HG03175 (cell line): ENCODE measurements around the gene C17orf50.

Source experiments
- ATAC-seq: cut with Tn5 transposase; IDR thresholded peaks from one replicate; pipeline ENCODE4 v1.9.1; 2021; ENCODE audit warnings: mild to moderate bottlenecking, moderate library complexity; ENCODE audit not compliant: unreplicated experiment

Gene C17orf50

DNA sequence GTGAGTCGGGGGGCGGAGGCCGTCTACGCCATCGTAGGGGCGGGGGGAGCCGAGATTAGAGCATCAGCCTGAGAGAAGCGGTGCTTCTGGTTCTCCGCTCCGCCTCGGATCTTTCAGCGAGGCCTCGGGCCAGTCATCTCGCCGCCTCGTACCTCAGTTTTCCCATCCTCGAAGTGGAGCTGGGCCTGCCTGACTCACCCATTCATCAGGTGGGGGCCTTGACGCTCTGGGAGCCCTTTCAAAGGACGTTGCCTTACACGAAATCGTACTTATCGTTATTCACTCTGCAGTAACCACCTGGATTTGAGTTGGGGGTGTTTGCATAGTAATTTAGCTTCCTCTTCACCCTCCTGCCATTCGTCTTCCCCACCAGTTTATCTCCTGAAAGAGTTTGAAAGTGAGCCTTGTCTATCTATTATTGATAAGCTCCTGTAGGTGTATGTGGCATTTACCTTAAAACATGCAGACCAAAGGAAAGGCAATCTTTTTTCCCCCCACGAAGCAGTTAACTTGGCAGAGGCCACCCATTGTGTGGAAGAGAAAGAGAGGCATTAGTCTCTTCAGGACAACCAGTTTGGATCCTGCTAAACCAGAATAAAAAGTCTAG is 49.3 kb downstream of the C17orf50 start:
- peak; percentile 2 for ATAC-seq

DNA sequence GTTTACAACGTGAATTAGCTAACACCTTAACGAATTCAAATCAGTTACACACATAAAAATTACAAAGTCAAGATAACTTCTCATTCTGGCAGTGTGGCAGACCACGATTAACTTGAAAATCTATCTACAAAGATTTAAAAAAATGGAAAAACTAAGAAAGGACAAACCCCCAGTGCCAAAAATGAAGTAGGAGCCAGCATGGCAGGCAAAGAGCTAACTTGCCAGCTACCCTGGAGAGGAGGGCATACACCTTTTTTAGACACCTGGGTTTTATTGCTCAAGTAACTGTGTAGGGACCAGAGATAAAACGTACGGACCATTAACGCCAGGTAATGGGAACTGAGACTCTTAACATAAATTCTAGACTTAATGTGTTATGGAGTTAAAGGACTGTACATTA is 51.1 kb downstream of the C17orf50 start:
- no peak for ATAC-seq

- ATAC-seq = no peak
These were observed 51.8 kb downstream of the C17orf50 start for GRCh38 chr17:35812456-35812855.
